HEK293 (cell line): ENCODE data around the gene FZR1.
A peak's percentile ranks its signal among the peaks of the same experiment; 100 is the strongest.

Source experiments
- CTCF ChIA-PET: fragments of 350-600 bp; formaldehyde crosslinking; extraction: SDS; loops from one replicate; lab custom pipeline; 2021; ENCODE audit warnings: antibody characterized with exemption; lab: Yijun Ruan, JAX
- POLR2A ChIA-PET: fragments of 300-600 bp; formaldehyde crosslinking; extraction: SDS; loops from one replicate; lab custom pipeline; 2020; ENCODE audit warnings: antibody characterized with exemption, inconsistent platforms; lab: Yijun Ruan, JAX
- H3K27ac ChIP-seq: fragments of 200-500 bp; sonication (Bioruptor generic); 2 replicates; pipeline ENCODE4 v1.5.1; 2014; ENCODE audit warnings: low read depth, low read length, control low read depth, inconsistent platforms; ENCODE audit errors: extremely low read depth
- H3K36me3 ChIP-seq, 2 experiments: fragments of 200-500 bp in 1 of 2; sonication (Bioruptor generic) in 1 of 2; 1 replicate in 1 of 2; 2 replicates in 1 of 2; pipeline ENCODE4 v1.5.1; 2014 to 2017; ENCODE audit warnings: inconsistent platforms in 2 of 2, low read length in 2 of 2; ENCODE audit not compliant: control insufficient read depth in 2 of 2, insufficient read depth in 1 of 2
- H3K4me1 ChIP-seq: fragments of 200-500 bp; sonication (Bioruptor generic); 2 replicates; pipeline ENCODE4 v1.5.1; 2014; ENCODE audit warnings: mild to moderate bottlenecking, low read length, inconsistent platforms; ENCODE audit not compliant: control insufficient read depth, insufficient read depth
- H3K4me3 ChIP-seq: 2 replicates; pipeline ENCODE4 v1.5.1; 2011; ENCODE audit warnings: low read depth, mild to moderate bottlenecking, control low read depth, low read length, moderate library complexity
- H3K9me3 ChIP-seq: fragments of 200-500 bp; sonication (Bioruptor generic); 2 replicates; pipeline ENCODE4 v1.5.1; 2014; ENCODE audit warnings: low read depth, low read length, inconsistent platforms; ENCODE audit not compliant: control insufficient read depth, insufficient read depth
- EGR2 ChIP-seq: fragments of 450-650 bp; formaldehyde crosslinking; IDR thresholded peaks from 2 replicates; pipeline ENCODE4 v1.5.1; 2016; ENCODE audit warnings: low read depth, missing biosample characterization, missing genetic modification characterization
- OSR2 ChIP-seq: fragments of 450-650 bp; formaldehyde crosslinking; IDR thresholded peaks from 2 replicates; pipeline ENCODE4 v1.5.1; 2016; ENCODE audit warnings: missing biosample characterization, missing genetic modification characterization
- PATZ1 ChIP-seq: fragments of 450-650 bp; formaldehyde crosslinking; IDR thresholded peaks from 2 replicates; pipeline ENCODE4 v1.5.1; 2016; ENCODE audit warnings: missing biosample characterization, missing genetic modification characterization
- RBAK ChIP-seq: fragments of 450-650 bp; formaldehyde crosslinking; IDR thresholded peaks from 2 replicates; pipeline ENCODE4 v1.5.1; 2016; ENCODE audit warnings: missing biosample characterization, missing genetic modification characterization
- SP2 ChIP-seq: fragments of 450-650 bp; formaldehyde crosslinking; IDR thresholded peaks from 2 replicates; pipeline ENCODE4 v1.5.1; 2016; ENCODE audit warnings: missing biosample characterization, missing genetic modification characterization
- TSHZ1 ChIP-seq: fragments of 450-650 bp; formaldehyde crosslinking; IDR thresholded peaks from 2 replicates; pipeline ENCODE4 v1.5.1; 2016; ENCODE audit warnings: missing biosample characterization, missing genetic modification characterization, borderline replicate concordance
- ZBTB10 ChIP-seq: fragments of 450-650 bp; formaldehyde crosslinking; IDR thresholded peaks from 2 replicates; pipeline ENCODE4 v1.5.1; 2016; ENCODE audit warnings: missing biosample characterization, missing genetic modification characterization
- ZBTB6 ChIP-seq: fragments of 450-650 bp; formaldehyde crosslinking; IDR thresholded peaks from 2 replicates; pipeline ENCODE4 v1.5.1; 2017; ENCODE audit warnings: missing biosample characterization, missing genetic modification characterization
- ZFP41 ChIP-seq: fragments of 450-650 bp; formaldehyde crosslinking; IDR thresholded peaks from 2 replicates; pipeline ENCODE4 v1.5.1; 2016; ENCODE audit warnings: missing biosample characterization, missing genetic modification characterization, borderline replicate concordance
- ZNF174 ChIP-seq: fragments of 450-650 bp; formaldehyde crosslinking; IDR thresholded peaks from 2 replicates; pipeline ENCODE4 v1.5.0; 2017; ENCODE audit warnings: missing biosample characterization, mild to moderate bottlenecking, missing genetic modification characterization
- ZNF223 ChIP-seq: fragments of 450-650 bp; formaldehyde crosslinking; IDR thresholded peaks from 2 replicates; pipeline ENCODE4 v1.5.1; 2016; ENCODE audit warnings: missing biosample characterization, missing genetic modification characterization
- ZNF362 ChIP-seq: fragments of 450-650 bp; formaldehyde crosslinking; IDR thresholded peaks from 2 replicates; pipeline ENCODE4 v1.5.1; 2016; ENCODE audit warnings: missing biosample characterization, missing genetic modification characterization
- ZNF658 ChIP-seq: fragments of 450-650 bp; formaldehyde crosslinking; IDR thresholded peaks from 2 replicates; pipeline ENCODE4; 2016; ENCODE audit warnings: missing biosample characterization, missing genetic modification characterization
- ZSCAN23 ChIP-seq: fragments of 450-650 bp; formaldehyde crosslinking; IDR thresholded peaks from 2 replicates; pipeline ENCODE4 v1.5.1; 2016; ENCODE audit warnings: missing biosample characterization, missing genetic modification characterization
- TF ChIP-seq, protein P1 (sequence below): fragments of 450-650 bp; formaldehyde crosslinking; IDR thresholded peaks from 2 replicates; pipeline ENCODE4 v1.5.1; 2017; ENCODE audit warnings: missing biosample characterization, missing genetic modification characterization
- TF ChIP-seq, protein P2 (sequence below): fragments of 450-650 bp; formaldehyde crosslinking; IDR thresholded peaks from 2 replicates; pipeline ENCODE4 v1.5.1; 2016; ENCODE audit warnings: missing biosample characterization, missing genetic modification characterization
- TF ChIP-seq, protein P3 (sequence below): fragments of 450-650 bp; formaldehyde crosslinking; IDR thresholded peaks from 2 replicates; pipeline ENCODE4 v1.5.1; 2016; ENCODE audit warnings: missing biosample characterization, missing genetic modification characterization, low read depth

Gene FZR1

DNA sequence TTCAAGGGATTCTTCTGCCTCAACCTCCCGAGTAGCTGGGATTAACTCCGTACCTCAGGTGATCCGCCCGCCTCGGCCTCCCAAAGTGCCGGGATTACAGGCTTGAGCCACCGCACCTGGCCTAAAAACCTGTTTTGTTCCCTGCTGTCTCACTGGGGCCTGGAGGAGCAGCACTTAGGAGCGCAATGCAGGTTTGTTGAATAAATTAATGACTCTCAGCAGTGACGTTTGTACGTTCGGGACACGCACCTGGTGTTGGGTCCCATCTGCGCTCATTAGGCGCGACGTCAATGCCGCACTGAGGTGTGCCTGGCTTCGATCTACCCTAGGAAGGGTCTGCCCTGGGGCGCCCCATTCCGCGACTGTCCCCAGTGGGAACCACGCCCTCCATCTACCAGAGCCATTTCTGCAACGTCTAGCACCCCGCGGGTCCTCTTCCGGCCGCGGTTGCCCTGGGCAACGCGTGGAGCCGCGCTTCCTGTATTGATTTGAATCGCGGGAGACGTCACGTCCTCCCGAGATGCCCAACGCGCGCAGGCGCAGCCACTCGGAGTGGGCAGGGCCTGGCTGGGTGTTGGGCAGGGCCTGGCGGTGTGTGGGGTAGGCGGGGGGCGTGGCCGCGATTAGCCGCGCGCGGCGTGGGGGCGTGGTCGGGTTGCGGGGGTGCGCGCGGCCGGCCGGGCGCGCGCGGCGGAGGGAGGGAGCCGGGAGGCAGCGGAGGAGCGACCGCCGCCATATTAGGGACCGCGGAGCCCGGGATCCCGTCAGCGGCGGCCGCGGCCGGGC, at the start of gene FZR1:
TSS of gene FZR1 (plus strand) at position 714 of the 786 bp plus-strand sequence. CDS start 16,679 bp downstream, outside the sequence.
- H3K9me3 ChIP-seq: no peaks in the 10 kb centered on the region
- H3K4me1 ChIP-seq: peaks cover 2% of the 10 kb centered on the region; the same call in 1 of the 2 replicates
- CTCF ChIA-PET: interaction anchor here (0.6 to 0.8 kb wide), 2 partner anchors 14 to 33 kb away, joined by 3 to 5 read pairs; no protein-coding TSS in a partner anchor
- peaks cover 10 to 26% of the 10 kb centered on the region in 2 experiments; a peak in 2 of 3 replicates for H3K36me3 ChIP-seq
- POLR2A ChIA-PET: no interaction called here
- H3K4me3 ChIP-seq: peak within 1 kb of the TSS; percentile 88
- H3K27ac ChIP-seq: peak within 1 kb of the TSS; percentile 93
- TF ChIP-seq, protein P1, sequence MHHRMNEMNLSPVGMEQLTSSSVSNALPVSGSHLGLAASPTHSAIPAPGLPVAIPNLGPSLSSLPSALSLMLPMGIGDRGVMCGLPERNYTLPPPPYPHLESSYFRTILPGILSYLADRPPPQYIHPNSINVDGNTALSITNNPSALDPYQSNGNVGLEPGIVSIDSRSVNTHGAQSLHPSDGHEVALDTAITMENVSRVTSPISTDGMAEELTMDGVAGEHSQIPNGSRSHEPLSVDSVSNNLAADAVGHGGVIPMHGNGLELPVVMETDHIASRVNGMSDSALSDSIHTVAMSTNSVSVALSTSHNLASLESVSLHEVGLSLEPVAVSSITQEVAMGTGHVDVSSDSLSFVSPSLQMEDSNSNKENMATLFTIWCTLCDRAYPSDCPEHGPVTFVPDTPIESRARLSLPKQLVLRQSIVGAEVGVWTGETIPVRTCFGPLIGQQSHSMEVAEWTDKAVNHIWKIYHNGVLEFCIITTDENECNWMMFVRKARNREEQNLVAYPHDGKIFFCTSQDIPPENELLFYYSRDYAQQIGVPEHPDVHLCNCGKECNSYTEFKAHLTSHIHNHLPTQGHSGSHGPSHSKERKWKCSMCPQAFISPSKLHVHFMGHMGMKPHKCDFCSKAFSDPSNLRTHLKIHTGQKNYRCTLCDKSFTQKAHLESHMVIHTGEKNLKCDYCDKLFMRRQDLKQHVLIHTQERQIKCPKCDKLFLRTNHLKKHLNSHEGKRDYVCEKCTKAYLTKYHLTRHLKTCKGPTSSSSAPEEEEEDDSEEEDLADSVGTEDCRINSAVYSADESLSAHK (tag by site-specific recombination): no peak
- TF ChIP-seq ZSCAN23 (tag by site-specific recombination): no peak
- TF ChIP-seq ZBTB6 (tag by site-specific recombination): no peak
- no peak for TF ChIP-seq RBAK (tag by site-specific recombination)
- 0 out of 2 replicates have a peak, but pooled peaks have one; percentile 2 for TF ChIP-seq OSR2 (tag by site-specific recombination)
- peak; percentile 87 for TF ChIP-seq SP2 (tag by site-specific recombination)
- TF ChIP-seq ZNF223: no peak
- 0 out of 2 replicates have a peak, but pooled peaks have one; percentile 7 for TF ChIP-seq TSHZ1
- TF ChIP-seq, protein P2, sequence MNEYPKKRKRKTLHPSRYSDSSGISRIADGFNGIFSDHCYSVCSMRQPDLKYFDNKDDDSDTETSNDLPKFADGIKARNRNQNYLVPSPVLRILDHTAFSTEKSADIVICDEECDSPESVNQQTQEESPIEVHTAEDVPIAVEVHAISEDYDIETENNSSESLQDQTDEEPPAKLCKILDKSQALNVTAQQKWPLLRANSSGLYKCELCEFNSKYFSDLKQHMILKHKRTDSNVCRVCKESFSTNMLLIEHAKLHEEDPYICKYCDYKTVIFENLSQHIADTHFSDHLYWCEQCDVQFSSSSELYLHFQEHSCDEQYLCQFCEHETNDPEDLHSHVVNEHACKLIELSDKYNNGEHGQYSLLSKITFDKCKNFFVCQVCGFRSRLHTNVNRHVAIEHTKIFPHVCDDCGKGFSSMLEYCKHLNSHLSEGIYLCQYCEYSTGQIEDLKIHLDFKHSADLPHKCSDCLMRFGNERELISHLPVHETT (tag by site-specific recombination): 0 out of 2 replicates have a peak, but pooled peaks have one; percentile 44
- no peak for TF ChIP-seq EGR2 (tag by site-specific recombination)
- TF ChIP-seq, protein P3, sequence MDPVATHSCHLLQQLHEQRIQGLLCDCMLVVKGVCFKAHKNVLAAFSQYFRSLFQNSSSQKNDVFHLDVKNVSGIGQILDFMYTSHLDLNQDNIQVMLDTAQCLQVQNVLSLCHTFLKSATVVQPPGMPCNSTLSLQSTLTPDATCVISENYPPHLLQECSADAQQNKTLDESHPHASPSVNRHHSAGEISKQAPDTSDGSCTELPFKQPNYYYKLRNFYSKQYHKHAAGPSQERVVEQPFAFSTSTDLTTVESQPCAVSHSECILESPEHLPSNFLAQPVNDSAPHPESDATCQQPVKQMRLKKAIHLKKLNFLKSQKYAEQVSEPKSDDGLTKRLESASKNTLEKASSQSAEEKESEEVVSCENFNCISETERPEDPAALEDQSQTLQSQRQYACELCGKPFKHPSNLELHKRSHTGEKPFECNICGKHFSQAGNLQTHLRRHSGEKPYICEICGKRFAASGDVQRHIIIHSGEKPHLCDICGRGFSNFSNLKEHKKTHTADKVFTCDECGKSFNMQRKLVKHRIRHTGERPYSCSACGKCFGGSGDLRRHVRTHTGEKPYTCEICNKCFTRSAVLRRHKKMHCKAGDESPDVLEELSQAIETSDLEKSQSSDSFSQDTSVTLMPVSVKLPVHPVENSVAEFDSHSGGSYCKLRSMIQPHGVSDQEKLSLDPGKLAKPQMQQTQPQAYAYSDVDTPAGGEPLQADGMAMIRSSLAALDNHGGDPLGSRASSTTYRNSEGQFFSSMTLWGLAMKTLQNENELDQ: no peak
- no peak for TF ChIP-seq ZNF362 (tag by site-specific recombination)
- no peak for TF ChIP-seq ZNF174 (tag by site-specific recombination)
- TF ChIP-seq ZBTB10: peak; percentile 95
- no peak for TF ChIP-seq ZFP41 (tag by site-specific recombination)
- 0 out of 2 replicates have a peak, but pooled peaks have one; percentile 36 for TF ChIP-seq PATZ1
- no peak for TF ChIP-seq ZNF658 (tag by site-specific recombination)
